Fibroblast of lung (primary cell): ENCODE measurements around the gene EFHB. TPM values are rescaled to one million over a fixed set of nuclear protein-coding genes. Genes with fewer than 3 reads are reported as not detected.

Experiments used
- DNase-seq, 2 donors: peaks; one replicate each; pipeline versions ENCODE4 v3.0.0 to v3.0.0-alpha.2; 2010; ENCODE audit warnings: low read depth in 2 of 2
- H2AFZ ChIP-seq: 2 replicates; pipeline ENCODE4 v1.5.1; 2012; ENCODE audit warnings: low read length, control low read depth, inconsistent platforms
- H3K27ac ChIP-seq: 2 replicates; pipeline ENCODE4 v1.5.1; 2011; ENCODE audit warnings: low read length, control low read depth; ENCODE audit not compliant: insufficient read depth
- H3K27me3 ChIP-seq: 2 replicates; pipeline ENCODE4 v1.5.1; 2011; ENCODE audit warnings: mild to moderate bottlenecking, low read length; ENCODE audit not compliant: control insufficient read depth, insufficient read depth
- H3K36me3 ChIP-seq: 2 replicates; pipeline ENCODE4 v1.5.1; 2011; ENCODE audit warnings: low read length; ENCODE audit not compliant: control insufficient read depth, insufficient read depth
- H3K4me1 ChIP-seq: 2 replicates; pipeline ENCODE4 v1.5.1; 2011; ENCODE audit warnings: low read length; ENCODE audit not compliant: control insufficient read depth, insufficient read depth; ENCODE audit errors: extremely low read depth
- H3K4me2 ChIP-seq: 2 replicates; pipeline ENCODE4 v1.5.1; 2011; ENCODE audit warnings: low read length, control low read depth; ENCODE audit not compliant: insufficient read depth; ENCODE audit errors: extremely low read depth
- H3K4me3 ChIP-seq, 4 experiments: fragments of 200-600 bp in 1 of 4; sonication (generic) in 1 of 4; replicated peaks in 1 of 4; 2 replicates each; pipeline ENCODE4 v1.5.1; 2011 to 2016; ENCODE audit warnings: low read length in 4 of 4, low read depth in 3 of 4, mild to moderate bottlenecking in 3 of 4, control low read depth in 2 of 4, inconsistent platforms in 1 of 4, mixed read lengths in 1 of 4; ENCODE audit not compliant: insufficient read depth in 1 of 4; ENCODE audit errors: control extremely low read depth in 1 of 4
- H3K79me2 ChIP-seq: 2 replicates; pipeline ENCODE4 v1.5.1; 2012; ENCODE audit warnings: mild to moderate bottlenecking, low read length, inconsistent platforms; ENCODE audit not compliant: control insufficient read depth, insufficient read depth
- H3K9ac ChIP-seq: 2 replicates; pipeline ENCODE4 v1.5.1; 2011; ENCODE audit warnings: mild to moderate bottlenecking, low read length, control low read depth; ENCODE audit not compliant: insufficient read depth
- H3K9me3 ChIP-seq: 2 replicates; pipeline ENCODE4 v1.5.1; 2012; ENCODE audit warnings: low read depth, low read length; ENCODE audit not compliant: control insufficient read depth, insufficient read depth
- H4K20me1 ChIP-seq: 2 replicates; pipeline ENCODE4 v1.5.1; 2011; ENCODE audit warnings: low read length; ENCODE audit not compliant: control insufficient read depth, insufficient read depth; ENCODE audit errors: extremely low read depth
- EZH2 ChIP-seq: IDR thresholded peaks from 2 replicates; pipeline ENCODE4 v1.5.1; 2012; ENCODE audit warnings: low read length, control low read depth, mild to moderate bottlenecking; ENCODE audit errors: missing control alignments
- polyA plus RNA-seq, 2 donors: library from polyadenylated mRNA; depleted of rRNA in 1 of 2; stranded (reverse) in 1 of 2; unstranded in 1 of 2; fragments of >200 nt; gene quantifications; 2 replicates each; pipeline ENCODE4 v1.2.1, GENCODE V29; 2011 to 2012; ENCODE audit warnings: missing spikeins in 1 of 2
- total RNA-seq: library from RNA; depleted of rRNA; stranded (reverse); fragments of >200 nt; gene quantifications from 2 replicates; pipeline ENCODE4 v1.2.1, GENCODE V29; 2014
- TF ChIP-seq, protein P1 (sequence below), 2 donors: IDR thresholded peaks in 1 of 2; conservative IDR thresholded peaks in 1 of 2; 1 replicate in 1 of 2; 2 replicates in 1 of 2; pipeline ENCODE4 v1.5.1; 2011 to 2012; ENCODE audit warnings: low read length in 2 of 2, control low read depth in 1 of 2, inconsistent platforms in 1 of 2, low read depth in 1 of 2, mild to moderate bottlenecking in 1 of 2

EFHB gene
- total and polyA plus RNA-seq, 2 donors (not counting 1 experiment from before 2014, with no cell fraction given): 0.43 to 0.83 TPM

DNA sequence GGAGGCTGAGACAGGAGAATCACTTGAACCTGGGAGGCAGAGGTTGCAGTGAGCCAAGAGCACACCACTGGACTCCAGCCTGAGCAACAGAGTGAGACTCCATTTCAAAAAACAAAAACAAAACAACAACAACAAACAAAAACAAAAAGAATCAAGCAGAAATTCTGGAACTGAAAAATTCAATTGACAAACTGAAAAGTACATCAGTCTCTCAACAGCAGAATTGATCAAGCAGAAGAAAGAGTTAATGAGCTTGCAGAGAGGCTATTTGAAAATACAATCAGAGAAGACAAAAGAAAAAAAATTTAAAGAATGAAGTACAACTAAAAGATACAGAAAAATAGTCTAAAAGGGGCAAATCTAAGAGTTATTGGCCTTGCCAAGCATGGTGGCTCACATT, 22.6 kb downstream of the EFHB start:
- no peaks in the 10 kb centered on the region for H3K9me3 ChIP-seq
- no peak for DNase-seq
- H3K27ac ChIP-seq: no peak overlapping the region
- H3K27me3 ChIP-seq: no peaks in the 10 kb centered on the region
- H3K9ac ChIP-seq: no peak overlapping the region
- no peaks in the 10 kb centered on the region for H3K36me3 ChIP-seq
- no peak for TF ChIP-seq EZH2
- TF ChIP-seq, protein P1, sequence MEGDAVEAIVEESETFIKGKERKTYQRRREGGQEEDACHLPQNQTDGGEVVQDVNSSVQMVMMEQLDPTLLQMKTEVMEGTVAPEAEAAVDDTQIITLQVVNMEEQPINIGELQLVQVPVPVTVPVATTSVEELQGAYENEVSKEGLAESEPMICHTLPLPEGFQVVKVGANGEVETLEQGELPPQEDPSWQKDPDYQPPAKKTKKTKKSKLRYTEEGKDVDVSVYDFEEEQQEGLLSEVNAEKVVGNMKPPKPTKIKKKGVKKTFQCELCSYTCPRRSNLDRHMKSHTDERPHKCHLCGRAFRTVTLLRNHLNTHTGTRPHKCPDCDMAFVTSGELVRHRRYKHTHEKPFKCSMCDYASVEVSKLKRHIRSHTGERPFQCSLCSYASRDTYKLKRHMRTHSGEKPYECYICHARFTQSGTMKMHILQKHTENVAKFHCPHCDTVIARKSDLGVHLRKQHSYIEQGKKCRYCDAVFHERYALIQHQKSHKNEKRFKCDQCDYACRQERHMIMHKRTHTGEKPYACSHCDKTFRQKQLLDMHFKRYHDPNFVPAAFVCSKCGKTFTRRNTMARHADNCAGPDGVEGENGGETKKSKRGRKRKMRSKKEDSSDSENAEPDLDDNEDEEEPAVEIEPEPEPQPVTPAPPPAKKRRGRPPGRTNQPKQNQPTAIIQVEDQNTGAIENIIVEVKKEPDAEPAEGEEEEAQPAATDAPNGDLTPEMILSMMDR (conservative IDR thresholded peaks at IDR 0.05 in 1 of 2, IDR thresholded peaks at IDR 0.05 in 1 of 2; ENCODE audit: low read depth in 1 of 2, low read length in 2 of 2): no peak
- H3K79me2 ChIP-seq: no peaks in the 10 kb centered on the region
- H2AFZ ChIP-seq: no peak overlapping the region
- no peak overlapping the region for H3K4me3 ChIP-seq
- H3K4me1 ChIP-seq: no peaks in the 10 kb centered on the region
- H3K4me2 ChIP-seq: no peak overlapping the region
- no peaks in the 10 kb centered on the region for H4K20me1 ChIP-seq

DNA sequence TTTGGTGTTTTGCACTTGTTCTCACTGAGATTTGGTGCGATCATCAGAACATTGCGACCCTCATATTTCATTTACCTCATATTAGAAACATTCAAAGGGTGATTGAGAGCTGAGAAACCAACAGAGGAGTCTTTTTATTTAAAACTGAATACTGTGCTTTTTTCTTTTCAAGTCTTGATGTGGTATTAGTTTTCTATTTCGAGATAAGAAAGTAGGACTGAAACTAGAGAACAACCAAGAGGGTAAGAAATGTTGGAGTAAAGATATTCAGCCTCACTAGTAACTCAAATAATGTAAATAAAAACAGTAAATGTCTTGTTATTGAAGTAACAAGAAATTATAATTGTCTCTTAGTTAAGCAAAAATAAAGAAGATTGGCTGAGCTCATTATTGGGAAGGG, 26.5 kb downstream of the EFHB start:
- Histone ChIP-seq H3K27me3 (no peaks in the 10 kb centered on the region), H3K27ac (no peak overlapping the region), H3K4me3 (no peak overlapping the region), H4K20me1 (no peaks in the 10 kb centered on the region), H3K9me3 (no peaks in the 10 kb centered on the region), H3K4me2 (no peak overlapping the region), H3K79me2 (no peaks in the 10 kb centered on the region), H3K9ac (no peak overlapping the region), H2AFZ (no peak overlapping the region), H3K36me3 (no peaks in the 10 kb centered on the region), H3K4me1 (no peaks in the 10 kb centered on the region)
- DNase-seq: no peak
- TF ChIP-seq, protein P1 (conservative IDR thresholded peaks at IDR 0.05 in 1 of 2, IDR thresholded peaks at IDR 0.05 in 1 of 2; ENCODE audit: low read depth in 1 of 2, low read length in 2 of 2): no peak
- no peak for TF ChIP-seq EZH2

DNA sequence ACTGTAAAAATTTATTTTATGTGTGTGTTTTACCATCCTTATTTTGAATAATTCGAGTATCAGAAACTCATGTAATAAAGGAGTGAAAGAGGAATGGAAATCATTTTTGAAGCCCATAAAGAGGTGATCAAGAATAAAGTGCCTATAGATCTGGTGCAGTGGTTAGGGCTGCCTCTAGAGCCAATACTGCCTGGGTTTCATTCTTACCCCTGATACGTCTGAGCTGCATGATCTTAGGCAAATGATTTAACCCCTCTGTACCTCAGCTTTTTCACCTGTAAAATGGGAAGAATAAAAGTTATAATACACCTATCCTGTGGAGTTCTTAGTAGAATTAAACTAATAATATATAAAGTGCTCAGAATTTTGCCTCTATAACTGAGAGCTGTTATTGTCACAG, 30.4 kb downstream of the EFHB start:
- H2AFZ ChIP-seq: no peak overlapping the region
- H3K27me3 ChIP-seq: no peaks in the 10 kb centered on the region
- DNase-seq: no peak
- no peaks in the 10 kb centered on the region for H3K4me1 ChIP-seq
- no peaks in the 10 kb centered on the region for H3K79me2 ChIP-seq
- no peaks in the 10 kb centered on the region for H3K36me3 ChIP-seq
- no peak overlapping the region for H3K27ac ChIP-seq
- no peak overlapping the region for H3K4me2 ChIP-seq
- no peak overlapping the region for H3K4me3 ChIP-seq
- TF ChIP-seq, protein P1 (conservative IDR thresholded peaks at IDR 0.05 in 1 of 2, IDR thresholded peaks at IDR 0.05 in 1 of 2; ENCODE audit: low read depth in 1 of 2, low read length in 2 of 2): no peak
- no peak for TF ChIP-seq EZH2
- H3K9me3 ChIP-seq: no peaks in the 10 kb centered on the region
- H3K9ac ChIP-seq: no peak overlapping the region
- no peaks in the 10 kb centered on the region for H4K20me1 ChIP-seq
